Measurements from ENCODE around the gene GALNS. TPM values are rescaled to one million over a fixed set of nuclear protein-coding genes. Genes with fewer than 3 reads are reported as not detected.
A peak's percentile ranks its signal among the peaks of the same experiment; 100 is the strongest.

GALNS gene
- total RNA-seq, 1 experiment from 2014 or later = 34.3 TPM

GRCh38 chr16:88857728-88858339 lies 1.1 kb upstream of the GALNS start:
- peak; percentile 48 for DNase-seq (ENCODE audit: low spot score)

GRCh38 chr16:88856122-88856827 lies 472 bp downstream of the GALNS start:
- no peak for DNase-seq (ENCODE audit: low spot score)

- no peak for DNase-seq (ENCODE audit: low spot score)
Measured at GRCh38 chr16:88855736-88856121, 1.0 kb downstream of the GALNS start.

- DNase-seq (ENCODE audit: low spot score) = no peak
Measured at GRCh38 chr16:88855176-88855575, 1.6 kb downstream of the GALNS start.

- DNase-seq (ENCODE audit: low spot score) = no peak
Measured at GRCh38 chr16:88854306-88855111, 2.2 kb downstream of the GALNS start.

- DNase-seq (ENCODE audit: low spot score) = no peak
Measured at GRCh38 chr16:88853325-88853941, 3.3 kb downstream of the GALNS start.

- no peak for DNase-seq (ENCODE audit: low spot score)
Measured at GRCh38 chr16:88851616-88852015, 5.1 kb downstream of the GALNS start.

GRCh38 chr16:88850531-88851199 lies 6.1 kb downstream of the GALNS start:
- no peak for DNase-seq (ENCODE audit: low spot score)

- no peak for DNase-seq (ENCODE audit: low spot score)
Measured at GRCh38 chr16:88848557-88848956, 8.2 kb downstream of the GALNS start.

- DNase-seq (ENCODE audit: low spot score) = no peak
Measured at GRCh38 chr16:88847654-88848053, 9.1 kb downstream of the GALNS start.

GRCh38 chr16:88846088-88846487 lies 10.7 kb downstream of the GALNS start:
- DNase-seq (ENCODE audit: low spot score) = peak; percentile 39

- DNase-seq (ENCODE audit: low spot score) = no peak
Measured at GRCh38 chr16:88844419-88845036, 12.2 kb downstream of the GALNS start.

- no peak for DNase-seq (ENCODE audit: low spot score)
Measured at GRCh38 chr16:88843256-88843655, 13.5 kb downstream of the GALNS start.

GRCh38 chr16:88842806-88843205 lies 13.9 kb downstream of the GALNS start:
- DNase-seq (ENCODE audit: low spot score) = no peak

- no peak for DNase-seq (ENCODE audit: low spot score)
Measured at GRCh38 chr16:88842308-88842756, 14.4 kb downstream of the GALNS start.

- no peak for DNase-seq (ENCODE audit: low spot score)
Measured at GRCh38 chr16:88841521-88842307, 15.0 kb downstream of the GALNS start.

- DNase-seq (ENCODE audit: low spot score) = no peak
Measured at GRCh38 chr16:88840600-88841215, 16.0 kb downstream of the GALNS start.

- DNase-seq (ENCODE audit: low spot score) = no peak
Measured at GRCh38 chr16:88839745-88840599, 16.8 kb downstream of the GALNS start.

GRCh38 chr16:88839026-88839529 lies 17.7 kb downstream of the GALNS start:
- no peak for DNase-seq (ENCODE audit: low spot score)

Data from A172 (cell line).